HPDE6-E6E7 (cell line): Measurements from ENCODE around the gene MAP3K21.

Experiments
- DNase-seq: peaks from one replicate; pipeline ENCODE4 v3.0.0; 2011; ENCODE audit warnings: missing footprints; ENCODE audit errors: extremely low spot score

The MAP3K21 gene

DNA sequence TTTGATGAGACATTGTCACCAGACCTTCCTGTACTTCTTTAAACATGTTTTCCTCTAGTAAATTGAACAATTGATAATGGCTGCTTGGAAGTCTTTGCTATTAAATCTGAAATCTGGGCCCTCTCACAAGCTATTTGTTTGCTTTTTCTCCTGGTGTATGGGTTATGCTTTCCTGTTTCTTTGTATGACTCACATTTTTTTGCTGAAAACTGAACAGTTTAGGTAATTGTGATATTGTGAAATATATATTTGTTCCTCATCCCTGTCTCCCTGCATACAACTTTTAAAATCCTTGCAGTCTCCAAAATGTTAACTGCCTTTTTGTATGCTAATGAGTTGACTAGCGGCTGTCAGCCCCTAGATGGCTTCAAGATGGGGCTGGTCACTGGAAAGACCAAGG lies 61.6 kb downstream of the MAP3K21 start:
- no peak for DNase-seq

DNA sequence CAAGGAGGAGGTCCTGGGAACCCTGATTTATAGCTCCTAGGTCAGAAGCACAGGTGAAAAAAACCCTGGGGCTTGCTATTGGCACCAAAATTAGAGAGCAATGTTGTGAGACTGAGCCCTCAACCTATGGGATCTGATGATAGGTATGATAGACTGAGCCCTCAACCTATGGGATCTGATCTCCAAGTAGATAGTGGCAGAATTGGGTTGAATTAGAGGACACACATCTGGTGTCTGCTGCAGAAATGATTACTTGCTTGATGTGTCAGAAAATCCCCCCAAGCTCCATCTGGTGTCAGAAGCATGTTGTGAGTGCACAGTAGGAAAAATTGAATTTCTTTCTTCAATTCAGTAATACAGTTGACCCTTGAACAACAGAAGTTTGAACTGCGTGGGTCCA lies 62.4 kb downstream of the MAP3K21 start:
- DNase-seq: no peak

DNA sequence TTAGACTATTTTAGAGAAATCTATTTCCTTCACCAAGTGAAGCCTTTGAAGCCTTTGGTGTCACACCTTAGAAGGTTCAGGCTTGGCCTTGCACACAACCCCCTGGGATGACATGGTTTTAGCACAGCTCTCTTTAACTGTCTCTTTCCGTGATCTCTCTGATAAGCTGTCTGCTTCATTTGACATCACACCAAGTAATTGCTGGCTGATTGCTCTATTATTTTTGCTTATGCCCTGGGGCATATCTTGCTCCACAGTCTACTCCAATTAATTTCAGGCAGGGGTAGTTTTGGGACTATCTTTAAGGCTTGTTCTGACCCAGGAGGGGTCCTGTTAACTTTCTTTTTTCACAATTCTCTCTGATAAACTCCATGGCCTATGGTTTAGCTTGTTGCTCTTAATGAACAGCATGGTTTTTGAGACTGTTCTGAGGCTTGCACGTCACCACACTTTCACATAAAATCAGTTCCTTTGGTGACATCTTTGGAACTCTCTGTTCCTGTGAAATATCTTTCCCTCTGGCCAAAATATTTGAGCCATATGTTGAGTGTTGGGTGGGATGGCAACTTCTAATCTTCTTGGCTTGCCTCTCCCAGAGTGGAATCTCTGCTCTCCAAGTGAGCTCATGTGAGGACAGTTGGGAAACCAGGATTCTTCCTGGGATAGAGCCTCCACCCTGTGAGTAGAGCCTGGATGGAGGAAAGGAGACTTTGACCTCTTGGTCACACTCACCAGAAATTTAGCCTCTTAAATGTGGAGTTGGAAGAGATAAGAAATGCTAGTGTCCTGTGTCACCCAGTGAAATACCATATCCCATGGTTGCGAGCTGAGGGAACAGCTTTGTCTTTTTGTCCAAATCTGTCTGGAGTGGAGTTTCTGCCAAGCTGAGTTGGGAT lies 63.6 kb downstream of the MAP3K21 start:
- no peak for DNase-seq

DNA sequence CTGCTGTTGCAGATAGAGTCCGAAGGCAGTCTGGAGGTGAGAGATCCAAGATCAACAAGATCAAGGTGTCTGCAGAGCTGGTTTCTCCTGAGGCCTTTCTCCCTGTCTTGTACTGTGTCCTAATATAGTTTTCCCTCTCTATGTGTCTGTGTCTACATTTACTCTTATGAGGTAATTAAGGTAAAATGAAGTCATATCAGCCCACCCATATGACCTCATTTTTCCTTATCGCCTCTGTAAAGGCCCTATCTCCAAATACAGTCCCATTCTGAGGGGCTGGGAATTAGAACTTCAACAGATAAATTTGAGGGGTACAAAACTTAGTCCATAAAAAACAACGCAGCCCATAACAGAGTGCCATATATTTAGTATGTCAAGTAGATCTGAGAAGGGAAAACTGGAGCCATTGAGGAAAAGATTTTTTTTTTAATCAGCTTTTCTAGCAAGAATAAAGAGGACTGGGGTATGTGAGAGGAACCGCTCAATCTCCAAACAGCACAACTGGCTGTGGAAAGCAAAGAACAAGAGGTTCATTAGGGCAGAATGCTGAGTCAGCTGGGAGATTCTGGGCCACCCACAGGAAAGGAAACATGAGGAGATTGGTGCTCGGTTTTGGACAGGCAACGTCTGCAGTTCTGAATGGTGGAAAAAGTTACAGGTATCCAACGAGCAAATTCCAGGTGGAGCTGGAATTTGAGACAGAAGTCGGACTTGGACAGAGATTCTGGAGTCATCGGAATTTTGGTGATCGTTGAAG lies 65.7 kb downstream of the MAP3K21 start:
- no peak for DNase-seq

DNA sequence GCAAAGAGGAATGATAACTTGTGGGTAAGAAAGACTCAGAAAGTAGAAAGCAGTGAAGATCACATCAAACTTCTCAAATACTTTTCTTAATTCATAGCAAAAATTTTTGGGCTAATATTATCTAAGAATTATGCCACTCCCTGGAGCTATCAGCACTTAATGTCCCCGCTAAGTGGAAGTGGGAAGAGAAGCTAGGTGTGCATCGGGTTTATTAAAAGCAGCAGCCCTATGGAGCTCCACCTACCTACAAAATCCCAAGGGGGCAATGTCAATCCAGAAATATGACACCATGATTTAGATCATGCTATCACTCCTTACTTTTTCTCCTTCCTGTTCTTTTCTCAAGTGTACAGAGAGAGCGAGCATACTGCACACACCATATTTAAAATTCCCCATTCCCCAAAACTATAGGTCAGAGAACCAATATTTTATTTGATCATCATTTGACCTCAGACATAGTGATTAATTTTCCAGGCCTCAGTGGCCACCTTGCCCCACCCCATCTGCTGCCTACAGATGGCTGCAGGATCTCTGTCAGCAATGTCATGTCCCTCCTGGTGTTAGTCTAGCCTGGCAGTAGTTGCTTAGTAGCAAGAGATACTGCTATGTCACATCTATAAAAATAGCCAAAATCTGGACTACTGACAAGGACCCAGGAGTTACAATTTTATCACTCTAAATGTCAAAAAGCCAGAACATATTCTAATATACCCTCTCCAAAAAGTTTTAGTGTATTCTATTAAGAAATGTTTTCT lies 66.6 kb downstream of the MAP3K21 start:
- DNase-seq: no peak

DNA sequence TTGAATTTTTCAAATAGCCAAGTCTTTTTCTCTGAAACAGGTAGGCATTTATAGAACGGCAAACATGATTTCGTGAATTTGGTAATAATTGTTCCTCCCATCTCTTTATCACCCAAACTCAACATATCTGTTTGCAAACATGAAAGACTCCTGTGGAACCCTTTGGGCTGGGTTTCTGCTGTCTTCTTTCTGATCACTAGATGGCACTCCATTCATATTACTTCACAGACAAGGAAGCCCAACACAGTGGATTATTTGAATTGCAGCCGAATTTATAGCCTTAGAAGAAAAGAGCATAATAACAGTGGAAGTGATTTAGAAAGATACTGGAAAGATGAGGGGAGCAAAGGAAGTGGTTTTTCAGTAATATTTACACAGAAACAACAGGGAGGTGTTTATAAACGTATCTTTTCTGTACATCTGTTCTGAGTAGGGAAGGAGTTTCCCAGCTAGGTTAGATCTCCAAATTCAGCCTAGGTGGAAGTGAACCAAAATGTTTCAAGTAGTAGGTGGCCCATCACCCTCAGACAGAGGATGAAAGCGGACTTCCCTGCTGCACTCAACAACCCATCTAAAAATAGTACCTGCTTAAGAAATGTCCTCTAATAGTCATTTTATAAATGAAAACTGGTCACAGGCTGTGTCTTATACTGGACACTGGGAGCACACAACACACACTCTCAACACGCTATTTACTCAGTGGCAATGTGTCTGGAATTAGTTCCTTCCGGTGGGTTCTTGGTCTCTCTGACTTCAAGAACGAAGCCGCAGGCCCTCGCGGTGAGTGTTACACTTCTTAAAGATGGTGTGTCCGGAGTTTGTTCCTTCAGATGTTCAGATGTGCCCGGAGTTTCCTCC lies 67.6 kb downstream of the MAP3K21 start:
- DNase-seq: peak; percentile 49

DNA sequence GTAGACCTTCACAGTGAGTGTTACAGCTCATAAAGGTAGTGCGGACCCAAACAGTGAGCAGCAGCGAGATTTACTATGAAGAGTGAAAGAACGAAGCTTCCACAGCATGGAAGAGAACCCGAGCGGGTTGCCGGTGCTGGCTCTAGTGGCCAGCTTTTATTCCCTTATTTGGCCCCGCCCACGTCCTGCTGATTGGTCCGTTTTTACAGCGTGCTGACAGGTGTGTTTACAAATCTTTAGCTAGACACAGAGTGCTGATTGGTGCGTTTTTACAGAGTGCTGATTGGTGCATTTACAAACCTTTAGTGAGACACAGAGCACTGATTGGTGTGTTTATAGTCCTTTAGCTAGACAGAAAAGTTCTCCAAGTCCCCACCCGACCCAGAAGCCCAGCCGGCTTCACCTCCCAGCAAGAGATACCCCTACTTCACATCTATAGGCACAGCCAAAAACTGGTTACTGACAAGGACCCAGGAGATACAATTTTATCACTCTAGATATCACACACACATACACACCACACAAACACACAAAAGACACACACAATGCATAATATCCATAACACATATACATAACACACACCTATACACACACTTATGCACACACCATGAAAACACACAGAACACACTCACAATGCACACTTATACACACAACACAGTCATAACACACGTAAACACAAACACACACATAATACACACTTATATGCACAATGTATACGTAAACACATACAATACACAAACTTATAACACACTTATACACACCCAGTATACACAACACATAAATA lies 68.5 kb downstream of the MAP3K21 start:
- no peak for DNase-seq

DNA sequence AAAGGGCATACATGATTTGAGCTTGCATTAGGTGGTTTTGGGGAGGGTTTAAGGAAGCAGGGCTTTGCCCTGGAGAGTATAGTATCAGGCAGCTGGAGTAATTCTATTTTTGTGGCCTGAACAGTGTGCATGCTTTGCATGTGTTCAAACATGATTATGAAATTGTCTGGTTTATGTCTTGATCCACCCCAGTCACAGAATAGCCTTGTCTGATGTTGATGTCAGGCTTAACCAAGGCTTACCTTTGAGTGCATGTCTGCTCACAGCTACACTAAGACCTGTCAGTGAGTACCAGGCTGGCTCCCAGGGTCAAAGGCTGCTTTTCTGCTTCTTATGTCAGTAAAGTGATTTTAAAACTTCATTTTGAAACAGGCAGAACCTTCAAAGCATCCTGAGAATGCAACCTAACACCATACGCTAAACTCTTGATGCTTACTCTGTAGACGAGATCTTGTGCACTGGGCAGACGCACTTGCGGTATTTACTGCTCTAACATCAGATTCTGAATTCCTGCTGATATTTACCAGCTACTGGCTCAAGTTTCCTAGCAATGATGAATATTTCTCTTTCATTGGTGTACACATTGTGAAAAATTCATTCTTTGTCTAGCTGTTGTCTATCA lies 78.9 kb downstream of the MAP3K21 start:
- DNase-seq: no peak

DNA sequence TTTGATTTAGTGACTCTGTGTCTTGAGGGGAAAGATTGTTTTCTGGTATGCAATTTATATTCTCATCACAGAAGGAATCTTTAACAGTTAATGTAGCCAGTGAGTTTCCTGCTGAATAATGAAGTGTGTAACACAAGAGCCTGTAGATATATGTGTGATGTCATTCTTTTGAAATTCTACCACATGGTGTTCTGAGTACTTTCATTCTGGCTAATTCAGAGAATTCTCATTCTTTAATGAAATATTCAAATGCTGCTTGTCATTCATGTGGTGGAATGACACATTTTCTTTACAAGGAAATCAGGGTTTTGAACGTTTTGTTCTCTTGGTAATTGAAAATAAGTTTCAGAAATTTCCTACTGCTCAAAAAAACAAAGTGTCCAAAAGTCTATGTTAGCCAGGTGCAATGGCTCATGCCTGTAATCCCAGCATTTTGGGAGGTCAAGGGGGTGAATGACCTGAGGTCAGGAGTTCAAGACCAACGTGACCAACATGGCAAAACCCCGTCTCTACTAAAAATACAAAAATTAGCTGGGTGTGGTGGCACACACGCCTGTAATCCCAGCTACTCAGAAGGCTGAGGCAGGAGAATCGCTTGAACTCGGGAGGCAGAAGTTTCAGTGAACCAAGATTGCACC lies 79.6 kb downstream of the MAP3K21 start:
- DNase-seq: no peak

DNA sequence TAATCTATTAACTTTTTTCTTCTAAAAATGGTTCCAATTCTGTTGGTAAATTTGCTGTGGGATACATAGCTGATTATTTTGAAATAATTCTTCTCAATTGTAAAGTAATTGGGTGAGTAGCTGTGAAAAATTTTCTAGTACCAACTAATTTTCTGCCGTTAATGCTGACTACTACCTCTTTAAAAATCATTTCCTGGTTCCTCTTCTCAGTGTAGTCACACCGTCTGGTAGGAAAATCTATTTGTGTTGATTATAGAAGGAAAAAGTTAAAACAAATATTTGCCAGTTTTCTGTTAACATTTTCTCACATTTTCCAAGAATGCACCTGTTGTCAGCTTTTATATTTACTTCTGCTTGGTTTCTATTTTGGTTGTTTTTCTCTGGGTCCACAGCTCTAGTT lies 82.0 kb downstream of the MAP3K21 start:
- DNase-seq: no peak

DNA sequence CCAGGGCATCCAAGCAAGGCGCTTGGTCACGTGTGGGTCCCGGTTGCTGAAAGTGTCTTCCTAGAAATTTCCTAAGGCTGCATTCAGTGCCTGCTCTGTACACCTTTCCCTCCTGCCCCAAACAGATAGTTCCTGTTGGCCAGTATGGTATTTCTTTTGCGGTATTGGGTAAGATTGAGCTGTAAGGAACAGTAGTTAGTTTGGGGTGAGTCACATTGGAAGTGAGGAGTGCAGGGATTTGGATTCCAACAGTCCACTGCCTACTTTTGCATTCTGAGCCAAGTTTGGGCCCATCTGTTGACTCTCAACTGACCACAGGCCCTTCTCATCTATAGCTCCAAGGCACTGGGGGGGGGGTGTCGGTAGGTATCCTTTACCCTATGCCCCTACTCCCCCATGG lies 83.4 kb downstream of the MAP3K21 start:
- DNase-seq: no peak

DNA sequence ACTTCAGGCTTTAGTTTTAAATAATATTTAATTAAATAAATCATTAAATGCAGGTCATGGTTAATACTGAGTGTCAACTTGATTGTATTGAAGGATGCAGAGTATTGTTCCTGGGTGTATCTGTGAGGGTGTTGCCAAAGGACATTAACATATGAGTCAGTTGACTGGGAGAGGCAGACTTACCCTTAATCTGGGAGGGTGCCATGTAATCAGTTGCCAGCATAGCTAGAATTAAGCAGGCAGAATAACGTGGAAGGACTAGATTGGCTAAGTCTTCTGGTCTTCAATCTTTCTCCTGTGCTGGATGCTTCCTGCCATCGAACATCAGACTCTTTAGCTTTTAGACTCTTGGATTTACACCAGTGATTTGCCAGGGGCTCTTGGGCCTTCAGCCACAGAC lies 85.3 kb downstream of the MAP3K21 start:
- no peak for DNase-seq

DNA sequence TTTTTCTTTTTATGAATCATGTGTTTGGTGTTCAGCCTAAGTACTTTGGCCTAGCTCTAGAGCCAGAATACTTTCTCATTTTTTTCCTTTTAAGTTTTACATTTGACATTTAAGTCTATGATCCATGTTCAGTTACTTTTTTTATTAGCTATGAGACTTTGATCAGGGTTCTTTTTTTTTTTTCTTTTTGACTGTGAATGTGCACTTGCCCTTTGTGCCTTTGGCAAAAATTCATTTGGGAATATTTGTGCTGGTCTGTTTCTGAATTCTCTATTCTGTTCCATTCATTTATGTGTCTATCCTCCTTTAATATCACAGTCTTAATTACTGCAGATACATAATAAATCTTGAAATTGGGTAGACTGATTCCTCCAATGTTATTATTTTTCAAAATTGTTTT lies 93.8 kb downstream of the MAP3K21 start:
- no peak for DNase-seq

DNA sequence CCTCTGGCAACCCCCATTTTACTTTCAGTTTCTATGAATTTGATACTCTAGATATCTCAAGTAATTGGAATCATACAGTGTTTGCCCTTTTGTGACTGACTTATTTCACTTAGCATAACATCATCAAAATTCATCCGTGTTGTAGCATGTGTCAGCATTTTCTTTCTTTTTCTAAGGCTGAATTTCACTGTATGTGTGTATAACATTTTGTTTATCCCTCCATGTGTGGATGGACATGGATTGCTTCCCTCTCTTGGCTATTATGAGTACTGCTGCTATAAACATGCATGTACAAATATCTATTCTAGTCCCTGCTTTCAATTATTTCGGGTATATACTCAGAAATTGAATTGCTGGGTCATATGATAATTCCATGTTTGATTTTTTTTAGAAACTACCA lies 97.3 kb downstream of the MAP3K21 start:
- DNase-seq: no peak

DNA sequence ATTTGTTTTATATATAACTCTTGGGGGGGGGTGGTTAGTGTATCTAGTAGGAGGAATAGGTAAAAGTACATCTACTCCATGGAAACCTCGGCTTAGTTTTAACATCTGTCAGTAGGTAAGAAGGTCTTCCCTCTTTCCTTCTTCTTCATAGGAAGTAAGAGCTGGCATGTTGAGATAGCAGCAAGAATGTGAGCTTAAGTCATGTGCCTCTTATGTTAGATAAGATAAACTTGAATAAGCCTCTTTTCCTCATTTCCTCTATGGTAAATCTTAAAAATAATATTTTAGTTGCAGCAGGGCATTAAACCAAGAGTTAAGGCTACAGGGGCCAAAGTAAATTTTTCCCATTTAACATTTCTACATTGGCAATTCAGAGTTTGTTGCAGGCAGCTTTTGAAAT lies 100.4 kb downstream of the MAP3K21 start:
- no peak for DNase-seq

DNA sequence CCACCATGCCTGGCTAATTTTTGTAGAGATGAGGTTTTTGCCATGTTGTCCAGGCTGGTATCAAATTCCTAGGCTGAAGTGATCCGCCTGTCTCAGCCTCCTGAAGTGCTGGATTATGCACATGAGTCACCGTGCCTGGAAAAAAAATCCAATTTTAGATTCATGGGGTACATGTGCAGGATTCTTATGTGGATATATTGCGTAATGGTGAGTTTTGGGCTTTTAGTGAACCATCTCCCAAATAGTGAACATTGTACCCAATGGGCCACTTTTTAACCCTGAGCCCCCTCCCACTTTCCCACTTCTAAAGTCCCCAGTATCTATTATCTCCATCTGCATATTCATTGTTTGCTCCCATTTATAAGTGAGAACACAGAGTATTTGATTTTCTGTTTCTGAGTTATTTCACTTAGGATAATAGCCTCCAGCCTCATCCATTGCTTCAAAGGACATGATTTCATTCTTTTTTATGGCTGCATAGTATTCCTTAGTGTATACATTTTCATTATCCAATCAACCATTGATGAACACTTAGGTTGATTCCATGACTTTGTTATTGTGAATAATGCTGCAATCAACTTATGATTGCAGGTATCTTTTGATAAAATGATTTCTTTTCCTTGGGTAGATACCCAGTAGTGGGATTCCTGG lies 104.4 kb downstream of the MAP3K21 start:
- no peak for DNase-seq

DNA sequence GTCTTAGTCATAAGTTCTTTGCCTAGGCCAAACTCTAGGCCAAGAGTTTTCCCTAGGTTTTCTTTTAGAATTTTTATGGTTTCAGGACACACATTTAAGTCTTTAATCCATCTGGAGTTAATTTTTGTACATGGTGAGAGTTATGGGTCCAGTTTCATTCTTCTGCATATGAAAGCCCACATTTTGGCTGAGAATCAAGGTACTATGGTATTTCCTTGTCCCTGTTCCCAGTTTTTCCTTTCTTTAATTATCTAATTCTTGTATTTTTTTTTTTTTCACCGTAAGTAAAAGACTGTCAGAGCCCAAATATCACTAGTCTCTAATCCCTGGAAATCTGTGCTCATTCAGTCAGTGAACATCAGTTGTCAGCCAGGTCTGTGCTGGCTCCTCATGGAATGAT lies 105.4 kb downstream of the MAP3K21 start:
- no peak for DNase-seq

DNA sequence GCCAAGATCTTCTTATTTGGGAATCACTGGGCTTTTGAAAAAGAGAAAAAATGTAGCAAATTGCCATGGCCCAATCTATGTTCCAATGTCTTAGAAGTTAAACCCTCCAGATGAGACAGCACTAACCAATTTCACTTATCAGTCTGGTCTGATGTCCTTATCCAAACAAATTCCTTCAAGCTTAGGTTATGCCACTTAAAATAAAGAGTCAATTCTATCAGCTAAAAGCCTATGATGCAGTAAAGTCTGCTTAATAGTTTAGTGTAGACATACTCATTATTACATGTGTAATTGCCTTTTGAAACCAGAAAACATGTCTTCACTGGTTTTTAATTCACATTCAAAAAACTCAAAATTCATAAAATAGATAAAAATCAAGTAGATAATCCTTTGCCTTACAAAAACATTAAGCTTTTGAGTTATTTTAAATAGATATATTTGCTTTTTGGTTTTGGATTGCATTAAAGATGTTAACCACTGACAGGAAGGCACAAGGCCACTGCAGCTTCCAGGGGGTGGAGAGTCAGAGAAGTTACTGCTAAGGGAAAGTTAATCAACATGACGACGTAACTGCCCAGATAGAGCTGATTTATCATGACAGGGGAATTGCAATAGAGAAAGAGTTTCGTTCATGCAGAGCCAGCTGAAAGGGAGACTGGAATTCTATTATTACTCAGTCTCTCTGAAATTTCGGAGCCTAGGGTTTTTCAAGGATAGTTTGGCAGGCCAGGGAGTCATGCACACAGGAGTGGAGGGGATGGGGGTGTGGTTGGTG lies 106.1 kb downstream of the MAP3K21 start:
- no peak for DNase-seq
